HUES48 (cell line): Measurements from ENCODE around the gene APBA2.
"Not testable (repeated sequence)": the region's sequence is repeated elsewhere in the genome, so short reads cannot be mapped to it uniquely, and the experiment has no call there.

Source experiments
- H3K27ac ChIP-seq: one replicate; pipeline ENCODE4 v1.7.0; 2013; ENCODE audit warnings: low read depth, low read length, inconsistent platforms
- H3K27me3 ChIP-seq: 2 replicates; pipeline ENCODE4 v1.6.1; 2013; ENCODE audit warnings: mild to moderate bottlenecking, low read length; ENCODE audit not compliant: control insufficient read depth, insufficient read depth
- H3K36me3 ChIP-seq: 2 replicates; pipeline ENCODE4 v1.6.1; 2013; ENCODE audit warnings: low read length; ENCODE audit not compliant: control insufficient read depth, insufficient read depth
- H3K4me1 ChIP-seq: 2 replicates; pipeline ENCODE4 v1.6.1; 2013; ENCODE audit warnings: mild to moderate bottlenecking, low read length; ENCODE audit not compliant: control insufficient read depth, insufficient read depth
- H3K4me3 ChIP-seq: 2 replicates; pipeline ENCODE4 v1.5.1; 2013; ENCODE audit warnings: mild to moderate bottlenecking, low read depth, low read length
- H3K9ac ChIP-seq: 2 replicates; pipeline ENCODE4 v1.6.1; 2013; ENCODE audit warnings: mild to moderate bottlenecking, low read depth, low read length, moderate library complexity
- H3K9me3 ChIP-seq: 2 replicates; pipeline ENCODE4 v1.6.1; 2013; ENCODE audit warnings: low read length; ENCODE audit not compliant: control insufficient read depth, insufficient read depth

APBA2 gene

DNA sequence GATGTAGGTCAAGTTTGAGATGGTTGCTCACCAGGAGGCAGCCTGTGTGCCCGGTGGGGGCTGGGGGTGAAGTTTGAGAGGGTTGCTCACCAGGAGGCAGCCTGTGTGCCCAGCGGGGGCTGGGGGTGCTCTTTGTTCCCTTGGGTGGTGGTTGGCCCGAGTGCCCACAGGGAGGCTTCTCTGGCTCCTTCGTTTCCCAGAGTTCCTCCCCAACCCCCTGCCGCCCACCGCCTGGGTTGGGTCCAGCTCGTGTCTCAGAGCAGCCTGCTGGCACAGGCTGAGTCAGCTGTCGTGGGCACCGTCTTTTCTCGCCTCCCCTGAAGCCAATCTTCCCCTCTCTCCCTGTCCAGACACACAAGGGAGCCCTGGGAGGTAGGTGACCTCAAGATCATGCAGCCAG, 3.1 kb downstream of the APBA2 start:
- no peaks in the 10 kb centered on the region for H3K36me3 ChIP-seq
- H3K27ac ChIP-seq, result no peak overlapping the region
- peaks cover 35% of the 10 kb centered on the region for H3K27me3 ChIP-seq
- no peak overlapping the region for H3K9ac ChIP-seq
- peaks cover 4% of the 10 kb centered on the region; the same call in 1 of the 2 replicates for H3K4me1 ChIP-seq
- no peak overlapping the region for H3K4me3 ChIP-seq
- no peaks in the 10 kb centered on the region for H3K9me3 ChIP-seq

DNA sequence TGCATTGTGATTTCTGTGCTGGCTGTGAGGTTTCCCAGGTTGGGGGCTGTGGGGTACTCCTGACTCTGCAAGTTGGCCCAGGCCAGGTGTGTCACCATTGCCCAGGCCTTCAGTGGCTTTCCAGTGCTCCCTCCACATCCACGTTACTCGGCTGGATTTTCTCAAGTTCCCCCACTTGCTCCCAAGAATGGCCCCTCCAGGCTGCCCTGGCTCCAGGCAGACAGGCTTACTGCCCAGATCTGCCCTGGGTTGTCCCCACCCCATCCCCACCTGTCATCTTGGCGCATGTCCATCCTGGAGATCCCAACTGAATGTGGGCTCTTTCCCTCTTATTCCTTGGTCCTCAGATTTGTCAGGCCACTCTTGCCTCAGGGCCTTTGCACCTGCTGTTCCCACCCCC, 3.6 kb downstream of the APBA2 start:
- no peaks in the 10 kb centered on the region for H3K9me3 ChIP-seq
- peaks cover 31% of the 10 kb centered on the region for H3K27me3 ChIP-seq
- H3K4me1 ChIP-seq, result peaks cover 4% of the 10 kb centered on the region; the same call in 1 of the 2 replicates
- no peak overlapping the region for H3K27ac ChIP-seq
- no peaks in the 10 kb centered on the region for H3K36me3 ChIP-seq
- no peak overlapping the region for H3K4me3 ChIP-seq
- H3K9ac ChIP-seq, result no peak overlapping the region

DNA sequence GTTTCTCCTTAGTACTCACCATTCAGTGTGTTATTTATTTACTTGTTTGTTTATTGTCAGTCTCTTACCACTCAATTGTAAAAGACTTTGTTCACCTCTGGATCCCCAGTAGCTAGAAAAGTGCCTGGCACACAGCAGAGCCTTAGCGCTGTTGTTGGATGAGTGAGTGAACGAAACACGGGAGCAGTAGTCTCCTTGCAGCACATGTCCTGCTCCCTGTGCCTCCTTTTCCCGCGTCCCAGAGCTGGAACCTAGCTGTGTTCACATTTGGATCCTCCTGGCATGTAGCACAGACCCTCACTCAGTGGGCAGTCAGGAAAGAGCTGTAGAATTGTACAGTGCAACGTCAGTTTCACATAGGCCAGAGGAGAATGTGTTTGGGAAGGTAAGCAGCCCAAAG, 4.1 kb downstream of the APBA2 start:
- H3K4me1 ChIP-seq, H3K4me3 ChIP-seq, H3K27ac ChIP-seq, H3K9me3 ChIP-seq, H3K36me3 ChIP-seq, H3K9ac ChIP-seq: not testable (repeated sequence)
- peaks cover 26% of the 10 kb centered on the region for H3K27me3 ChIP-seq

DNA sequence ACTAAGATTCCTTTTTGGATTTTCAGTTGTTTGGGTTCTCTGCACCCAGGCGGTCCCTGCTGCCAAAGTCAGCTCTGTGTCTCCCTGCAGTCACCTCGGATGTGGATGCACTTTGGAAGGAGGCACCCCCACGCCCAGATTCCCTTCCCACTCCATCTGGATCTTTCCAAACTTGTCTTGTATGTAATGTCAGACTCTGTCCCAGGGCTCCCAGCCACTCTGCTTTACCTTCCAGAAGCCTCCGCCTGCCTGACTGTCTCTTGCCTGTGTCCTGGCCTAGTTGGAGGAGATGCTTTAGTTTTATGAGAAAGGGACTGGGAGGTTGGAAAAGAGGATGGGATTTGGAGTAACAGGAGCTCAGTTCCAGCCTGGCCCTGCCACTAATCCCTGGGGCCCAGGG, 4.5 kb downstream of the APBA2 start:
- H3K9ac ChIP-seq, H3K4me1 ChIP-seq, H3K4me3 ChIP-seq, H3K9me3 ChIP-seq, H3K27ac ChIP-seq, H3K36me3 ChIP-seq: not testable (repeated sequence)
- peaks cover 22% of the 10 kb centered on the region for H3K27me3 ChIP-seq

DNA sequence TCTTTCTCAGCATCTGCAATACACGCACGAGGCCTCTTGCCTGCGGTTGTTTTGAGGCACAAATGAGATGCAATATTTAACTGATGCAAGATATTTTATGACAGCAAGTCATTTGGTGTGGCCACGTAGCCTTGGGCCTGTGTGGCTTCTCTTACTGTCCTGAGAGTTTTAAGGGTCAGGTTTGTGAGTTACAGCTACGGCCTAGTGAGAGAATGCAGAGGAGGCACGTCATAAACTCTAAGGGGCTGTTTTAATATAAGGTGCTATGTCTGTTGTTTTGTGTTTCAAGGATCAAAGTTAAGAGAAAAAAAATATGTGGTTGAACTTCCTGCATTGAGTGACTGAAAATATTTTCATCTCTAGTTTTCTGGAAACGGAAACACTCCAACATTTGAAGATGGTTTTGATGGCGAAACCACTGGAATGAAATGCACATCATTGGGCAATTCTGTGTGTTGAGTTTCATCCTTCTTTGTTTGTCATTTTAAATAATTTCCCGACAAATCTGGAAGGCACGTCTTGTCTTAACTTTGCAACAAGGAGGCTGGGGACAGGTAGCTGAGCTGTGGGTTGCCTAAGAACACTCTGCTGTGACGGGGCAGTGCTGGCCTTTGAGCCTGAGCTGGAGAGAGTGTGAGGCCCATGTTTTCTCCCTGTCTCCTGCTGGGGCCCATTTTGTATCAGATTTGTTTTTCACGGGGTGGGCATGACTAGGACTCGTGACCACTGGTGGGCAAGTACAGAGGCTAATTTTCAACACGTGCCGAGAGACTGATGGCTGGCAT, 5.1 kb downstream of the APBA2 start:
- Histone ChIP-seq H3K4me3 (no peak overlapping the region), H3K27me3 (peaks cover 17% of the 10 kb centered on the region), H3K4me1 (no peaks in the 10 kb centered on the region), H3K27ac (no peak overlapping the region), H3K9ac (no peak overlapping the region), H3K36me3 (no peaks in the 10 kb centered on the region), H3K9me3 (no peaks in the 10 kb centered on the region)

DNA sequence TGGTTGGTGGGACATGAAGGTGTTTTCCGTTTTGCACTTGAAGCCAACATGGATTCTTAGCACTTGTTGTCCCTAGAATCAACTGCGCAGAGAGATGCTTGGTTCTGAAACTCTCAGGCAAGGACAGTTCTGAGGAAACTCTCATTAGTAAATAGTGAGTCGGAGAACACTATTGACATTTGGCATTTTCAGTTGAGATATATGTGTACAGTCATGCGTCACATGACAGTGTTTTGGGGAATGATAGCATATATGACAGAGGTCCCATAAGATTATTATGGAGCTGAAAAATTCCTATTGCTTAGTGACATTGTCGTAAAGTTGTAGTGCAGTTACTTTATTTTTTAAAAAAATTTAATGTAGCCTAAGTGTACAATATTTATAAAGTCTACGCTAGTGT, 5.8 kb downstream of the APBA2 start:
- Histone ChIP-seq H3K27ac (no peak overlapping the region), H3K36me3 (no peaks in the 10 kb centered on the region)

DNA sequence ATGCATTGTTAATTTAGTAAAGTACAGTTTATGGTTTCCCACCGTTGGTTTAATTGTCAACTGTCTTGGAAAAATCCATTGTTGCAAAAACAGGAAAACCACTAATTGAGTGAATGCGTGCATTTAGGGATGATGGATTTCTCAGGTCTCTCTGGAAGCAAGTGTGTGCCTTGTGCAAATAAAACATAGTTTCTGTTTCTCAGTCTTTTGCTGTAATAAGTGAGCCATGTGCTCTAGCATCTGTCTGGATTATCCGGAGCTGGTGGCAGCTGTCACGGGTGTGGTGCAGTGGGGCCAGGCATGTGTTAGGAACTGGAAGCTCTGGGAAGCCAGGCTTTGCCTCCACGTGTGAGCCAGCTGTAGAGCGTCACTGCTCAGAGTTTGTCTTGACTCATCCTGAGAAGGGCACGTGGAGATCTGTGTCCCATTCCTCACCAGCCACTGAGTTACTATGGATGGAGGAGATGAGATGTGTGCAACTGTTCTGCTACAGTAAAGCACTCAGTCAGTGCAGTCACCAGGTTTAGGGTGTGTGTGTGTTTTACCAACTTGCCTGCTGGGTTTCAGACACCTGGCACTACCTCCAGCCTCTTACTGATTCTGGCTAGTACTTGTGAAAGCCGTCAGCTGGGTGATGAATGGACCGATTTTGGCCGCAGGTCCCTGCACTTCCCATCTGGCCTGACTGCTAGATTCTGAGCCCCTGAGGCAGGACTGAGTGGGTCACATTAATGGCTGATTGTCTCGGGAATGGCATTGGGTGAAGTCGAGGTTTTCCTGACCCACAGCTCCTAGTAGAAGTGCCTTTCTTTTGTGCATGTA, 7.2 kb downstream of the APBA2 start:
- H3K36me3 ChIP-seq, result no peaks in the 10 kb centered on the region
- no peaks in the 10 kb centered on the region for H3K27me3 ChIP-seq
- H3K9ac ChIP-seq, result no peak overlapping the region
- peaks cover 8% of the 10 kb centered on the region for H3K9me3 ChIP-seq
- no peak overlapping the region for H3K27ac ChIP-seq
- no peak overlapping the region for H3K4me3 ChIP-seq
- H3K4me1 ChIP-seq, result no peaks in the 10 kb centered on the region

More for the DNA sequence above, 5.8 kb downstream of the APBA2 start:
- Histone ChIP-seq H3K27me3 (peaks cover 11% of the 10 kb centered on the region), H3K9ac (no peak overlapping the region), H3K4me3 (no peak overlapping the region), H3K4me1 (no peaks in the 10 kb centered on the region), H3K9me3 (peaks cover 3% of the 10 kb centered on the region)

DNA sequence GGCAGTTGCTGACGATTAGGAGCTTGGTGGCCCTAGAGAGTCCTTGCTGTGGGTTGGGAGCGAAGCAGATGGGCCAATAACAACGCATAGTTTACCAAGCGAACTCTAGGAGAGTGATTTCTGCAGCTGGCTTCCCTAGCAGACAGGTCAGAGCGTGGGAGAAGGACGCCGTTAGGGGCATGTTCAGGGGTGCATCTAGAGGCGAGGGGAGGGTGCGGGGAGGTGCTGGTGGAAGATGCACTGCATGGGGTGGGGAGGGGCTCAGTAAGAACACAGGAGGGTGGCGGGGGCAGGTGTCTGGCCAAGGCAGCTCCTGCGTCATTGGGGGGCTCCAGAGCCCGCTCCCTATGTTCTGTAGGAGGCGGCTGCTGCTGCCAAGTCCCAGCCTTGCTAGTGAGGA, 8.9 kb downstream of the APBA2 start:
- H3K4me1 ChIP-seq, result no peaks in the 10 kb centered on the region
- H3K9me3 ChIP-seq, result peaks cover 8% of the 10 kb centered on the region
- H3K9ac ChIP-seq, result no peak overlapping the region
- no peaks in the 10 kb centered on the region for H3K36me3 ChIP-seq
- H3K27me3 ChIP-seq, result no peaks in the 10 kb centered on the region
- no peak overlapping the region for H3K4me3 ChIP-seq
- no peak overlapping the region for H3K27ac ChIP-seq

DNA sequence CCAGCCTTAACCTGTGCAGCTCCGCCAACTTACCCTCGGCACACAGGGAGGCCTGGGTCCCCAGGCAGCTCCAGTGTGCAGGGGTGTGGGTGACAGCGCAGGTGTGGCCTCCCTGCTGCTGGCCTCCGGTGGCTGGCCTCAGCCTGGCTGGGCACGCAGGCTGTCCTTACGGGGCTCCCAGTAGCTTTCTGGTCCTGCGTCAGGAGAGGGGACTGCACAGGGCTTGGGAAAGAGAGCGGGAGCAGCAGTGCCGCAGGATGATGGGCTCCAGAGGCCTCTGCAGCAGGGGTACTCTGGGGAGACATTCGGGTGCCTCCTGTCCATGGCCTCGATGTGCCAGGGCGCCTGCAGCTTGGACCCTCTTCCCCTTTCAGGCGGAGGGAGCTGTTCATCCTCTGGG, 9.4 kb downstream of the APBA2 start:
- Histone ChIP-seq H3K27ac (no peak overlapping the region), H3K9me3 (peaks cover 8% of the 10 kb centered on the region), H3K4me1 (no peaks in the 10 kb centered on the region), H3K9ac (no peak overlapping the region), H3K4me3 (no peak overlapping the region), H3K27me3 (no peaks in the 10 kb centered on the region), H3K36me3 (no peaks in the 10 kb centered on the region)

DNA sequence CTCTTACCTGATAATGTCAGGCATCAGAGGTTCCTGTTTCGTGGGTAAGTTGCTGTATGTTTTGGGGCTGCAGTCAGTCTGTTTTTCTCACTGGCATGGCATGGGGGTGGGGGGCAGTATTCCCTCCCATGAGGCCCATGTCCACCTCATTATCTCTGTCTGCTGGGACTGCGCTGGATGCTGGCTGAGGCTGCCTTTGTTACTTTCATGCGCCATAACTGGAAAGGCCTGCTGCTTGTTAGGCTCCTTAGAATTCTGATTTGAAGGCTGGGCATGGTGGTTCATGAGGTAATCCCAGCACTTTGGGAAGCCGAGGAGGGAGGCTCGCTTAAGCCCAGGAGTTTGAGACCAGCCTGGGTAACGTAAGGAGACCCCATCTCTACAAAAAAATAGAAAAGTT, 9.8 kb downstream of the APBA2 start:
- Histone ChIP-seq H3K27ac (no peak overlapping the region), H3K4me1 (no peaks in the 10 kb centered on the region), H3K4me3 (no peak overlapping the region), H3K9me3 (peaks cover 8% of the 10 kb centered on the region), H3K9ac (no peak overlapping the region), H3K27me3 (no peaks in the 10 kb centered on the region), H3K36me3 (no peaks in the 10 kb centered on the region)

DNA sequence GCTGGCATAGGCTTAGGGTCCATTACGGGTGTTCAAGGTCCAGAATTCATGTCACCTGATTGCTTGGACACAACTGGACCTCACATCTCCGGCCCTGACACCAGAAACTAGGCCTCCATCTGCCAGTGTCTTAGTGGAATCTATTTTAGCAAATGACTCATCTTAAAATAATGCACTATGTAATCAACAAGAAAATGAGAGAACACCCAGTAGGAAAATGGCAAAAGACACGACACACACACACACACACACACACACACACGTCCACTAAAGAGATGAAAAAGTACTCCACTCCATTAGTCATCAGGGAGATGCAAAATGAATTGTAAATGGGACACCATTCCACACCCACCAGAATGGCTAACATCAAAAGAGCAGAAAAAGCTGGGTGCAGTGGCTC, 11.2 kb downstream of the APBA2 start:
- Histone ChIP-seq H3K36me3 (no peaks in the 10 kb centered on the region), H3K4me3 (no peak overlapping the region), H3K4me1 (no peaks in the 10 kb centered on the region), H3K9me3 (peaks cover 8% of the 10 kb centered on the region), H3K27ac (no peak overlapping the region), H3K9ac (no peak overlapping the region), H3K27me3 (no peaks in the 10 kb centered on the region)
